C4-2B (cell line): ENCODE results near the gene IPO9.

Source experiments
- ZFX ChIP-seq: fragments of 450-650 bp; IDR thresholded peaks from 2 replicates; pipeline ENCODE4 v1.6.1; 2017
- TF ChIP-seq, protein P1 (sequence below): fragments of 450-650 bp; conservative IDR thresholded peaks from 2 replicates; pipeline ENCODE4 v1.5.1; 2017; ENCODE audit warnings: mild to moderate bottlenecking

DNA sequence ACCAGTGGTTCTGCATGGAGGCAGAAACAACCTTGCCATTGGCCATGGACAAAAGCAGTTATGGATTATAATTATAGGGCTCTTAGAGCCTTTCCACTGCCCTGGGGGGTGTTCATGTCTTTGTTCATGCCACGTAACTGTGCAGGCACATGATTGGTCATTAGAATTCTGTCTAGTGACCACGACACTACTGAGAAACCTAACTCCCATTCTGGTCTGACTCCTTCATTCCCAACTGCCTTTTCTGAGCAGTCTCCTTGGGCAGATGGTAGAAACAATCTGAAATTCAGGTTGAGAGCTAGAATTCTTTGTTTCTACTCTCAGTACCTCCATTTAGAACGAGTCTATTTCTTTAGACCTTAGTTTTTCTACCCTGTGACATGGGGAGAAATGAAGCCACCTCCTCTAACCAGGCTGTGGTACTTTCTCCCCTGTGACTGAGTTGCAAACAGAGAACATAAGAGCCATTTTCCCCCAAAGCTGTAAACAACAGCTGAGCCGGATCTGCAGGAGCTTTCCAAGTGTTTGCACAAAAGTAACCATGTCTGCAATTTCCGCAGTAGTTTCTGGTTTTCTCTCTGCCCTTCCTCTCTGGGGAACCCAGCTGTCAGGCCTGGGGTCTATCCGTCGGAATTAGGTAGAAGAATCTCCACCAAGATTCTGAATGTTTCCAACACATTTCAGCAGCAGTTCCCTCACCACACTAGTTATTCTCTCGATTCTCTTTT is 37.7 kb upstream of the IPO9 start:
- TF ChIP-seq, protein P1, sequence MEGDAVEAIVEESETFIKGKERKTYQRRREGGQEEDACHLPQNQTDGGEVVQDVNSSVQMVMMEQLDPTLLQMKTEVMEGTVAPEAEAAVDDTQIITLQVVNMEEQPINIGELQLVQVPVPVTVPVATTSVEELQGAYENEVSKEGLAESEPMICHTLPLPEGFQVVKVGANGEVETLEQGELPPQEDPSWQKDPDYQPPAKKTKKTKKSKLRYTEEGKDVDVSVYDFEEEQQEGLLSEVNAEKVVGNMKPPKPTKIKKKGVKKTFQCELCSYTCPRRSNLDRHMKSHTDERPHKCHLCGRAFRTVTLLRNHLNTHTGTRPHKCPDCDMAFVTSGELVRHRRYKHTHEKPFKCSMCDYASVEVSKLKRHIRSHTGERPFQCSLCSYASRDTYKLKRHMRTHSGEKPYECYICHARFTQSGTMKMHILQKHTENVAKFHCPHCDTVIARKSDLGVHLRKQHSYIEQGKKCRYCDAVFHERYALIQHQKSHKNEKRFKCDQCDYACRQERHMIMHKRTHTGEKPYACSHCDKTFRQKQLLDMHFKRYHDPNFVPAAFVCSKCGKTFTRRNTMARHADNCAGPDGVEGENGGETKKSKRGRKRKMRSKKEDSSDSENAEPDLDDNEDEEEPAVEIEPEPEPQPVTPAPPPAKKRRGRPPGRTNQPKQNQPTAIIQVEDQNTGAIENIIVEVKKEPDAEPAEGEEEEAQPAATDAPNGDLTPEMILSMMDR: no peak
- no peak for TF ChIP-seq ZFX
